HG02885 (cell line): Measurements from ENCODE around the gene LPAR6.
A peak's percentile ranks its signal among the peaks of the same experiment; 100 is the strongest.
"Not testable (repeated sequence)": the region's sequence is repeated elsewhere in the genome, so short reads cannot be mapped to it uniquely, and the experiment has no call there.

Experiments
- ATAC-seq: cut with Tn5 transposase; IDR thresholded peaks from one replicate; pipeline ENCODE4 v1.9.1; 2021; ENCODE audit warnings: mild to moderate bottlenecking; ENCODE audit not compliant: unreplicated experiment, poor library complexity

Gene LPAR6

DNA sequence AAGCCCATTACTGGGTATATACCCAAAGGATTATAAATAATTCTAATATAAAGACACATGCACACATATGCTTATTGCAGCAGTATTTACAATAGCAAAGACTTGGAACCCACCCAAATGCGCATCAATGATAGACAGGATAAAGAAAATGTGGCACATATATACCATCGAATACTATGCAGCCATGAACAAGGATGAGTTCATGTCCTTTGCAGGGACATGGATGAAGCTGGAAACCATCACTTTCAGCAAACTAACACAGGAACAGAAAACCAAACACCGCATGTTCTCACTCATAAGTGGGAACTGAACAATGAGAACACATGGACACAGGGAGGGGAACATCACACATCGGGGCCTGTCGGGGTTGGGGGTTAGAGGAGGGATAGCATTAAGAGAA is 9.1 kb upstream of the LPAR6 start:
- ATAC-seq: not testable (repeated sequence)

DNA sequence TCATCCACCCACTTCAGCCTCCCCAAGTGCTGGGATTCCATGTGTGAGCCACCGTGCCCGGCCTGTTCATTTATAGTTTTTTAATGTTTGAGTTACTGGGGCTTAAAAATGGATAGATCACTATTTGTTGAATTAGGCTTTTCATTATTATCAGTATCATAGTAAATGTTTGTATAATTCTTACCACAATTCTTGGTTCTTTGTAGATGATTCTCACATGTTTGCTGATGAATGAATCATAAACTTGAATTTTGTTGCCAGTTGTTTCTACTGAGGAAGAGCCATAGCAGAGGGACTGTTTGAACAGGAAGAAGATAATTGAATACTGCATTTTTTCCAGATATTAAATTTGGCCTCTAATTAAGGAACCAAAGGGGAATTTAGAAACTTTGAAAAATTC is 2.6 kb upstream of the LPAR6 start:
- no peak for ATAC-seq

DNA sequence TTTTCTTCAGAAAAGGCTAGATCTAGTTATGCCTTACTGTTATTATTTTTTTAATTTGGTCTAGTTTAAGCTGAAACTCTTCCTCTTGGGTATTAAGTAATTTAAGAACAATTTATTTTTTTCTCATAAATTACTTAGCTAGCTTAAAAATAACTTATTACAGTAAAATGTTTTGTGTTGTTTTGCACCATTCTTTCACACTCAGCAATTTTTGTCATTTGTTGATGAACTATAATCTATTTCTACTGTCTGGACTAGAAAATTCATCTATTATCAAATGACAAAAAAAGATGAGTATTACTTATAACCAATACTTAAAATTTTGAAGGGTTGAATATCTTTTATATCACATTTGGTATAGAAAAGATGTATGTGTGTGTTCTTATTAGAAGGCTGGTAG is 1.6 kb upstream of the LPAR6 start:
- ATAC-seq: no peak

DNA sequence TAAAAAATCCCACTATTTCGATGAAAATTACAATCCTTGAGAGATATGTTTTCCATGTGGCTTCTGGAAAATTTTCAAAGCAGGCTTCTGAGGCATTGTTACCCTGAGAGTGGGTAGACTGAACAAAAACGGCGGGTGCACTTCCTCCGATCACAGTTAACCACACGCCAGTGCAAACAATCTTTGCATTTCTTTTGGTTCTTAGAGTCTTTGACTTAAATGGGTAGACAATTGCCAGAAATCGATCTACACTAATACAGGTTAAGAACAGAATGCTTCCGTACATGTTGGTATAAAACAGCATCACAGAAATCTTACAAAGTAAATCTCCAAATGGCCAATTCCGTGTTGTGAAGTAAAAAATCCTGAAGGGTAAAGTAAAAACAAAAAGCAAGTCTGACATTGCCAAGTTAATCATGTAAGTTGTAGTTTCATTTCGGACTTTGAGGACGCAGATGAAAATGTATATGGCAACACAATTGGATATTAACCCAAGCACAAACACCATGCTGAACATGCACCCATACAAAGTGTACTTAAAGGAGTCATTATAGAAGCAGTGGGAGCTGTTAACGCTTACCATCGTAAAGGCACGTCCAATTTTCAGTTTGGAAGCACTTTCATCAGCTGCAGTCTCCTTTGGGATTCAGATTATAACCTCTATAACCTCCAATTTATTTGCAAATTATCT is 927 bp downstream of the LPAR6 start:
- no peak for ATAC-seq

DNA sequence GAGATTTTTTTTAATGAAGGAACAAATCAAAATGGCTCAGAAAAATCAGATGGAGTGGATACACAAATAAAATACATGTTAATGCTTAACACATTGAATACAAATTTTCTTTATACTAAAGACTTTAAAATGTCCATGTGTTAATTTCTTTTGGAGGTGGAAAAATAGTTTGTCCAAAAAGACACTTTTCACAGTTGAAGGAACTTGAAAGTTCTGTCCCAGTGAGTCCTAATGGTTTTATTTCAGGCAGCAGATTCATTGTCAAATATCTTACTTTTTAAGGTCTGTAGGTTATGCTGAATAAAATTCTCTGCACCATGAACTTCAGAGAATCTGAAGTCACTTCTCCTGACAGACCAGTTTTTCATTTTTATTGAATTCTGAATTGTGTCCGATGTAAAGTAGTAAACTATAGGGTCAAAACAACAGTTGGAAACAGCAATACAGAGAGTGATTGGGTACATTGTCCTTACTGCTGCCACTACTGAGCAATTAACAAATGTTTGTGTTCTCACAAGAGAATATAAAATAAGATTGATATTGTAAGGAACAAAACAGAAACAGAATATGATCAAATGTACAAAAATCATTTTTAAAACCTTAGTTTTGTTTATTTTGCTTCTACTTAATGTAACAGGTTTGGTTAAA is 1.6 kb downstream of the LPAR6 start:
- no peak for ATAC-seq

DNA sequence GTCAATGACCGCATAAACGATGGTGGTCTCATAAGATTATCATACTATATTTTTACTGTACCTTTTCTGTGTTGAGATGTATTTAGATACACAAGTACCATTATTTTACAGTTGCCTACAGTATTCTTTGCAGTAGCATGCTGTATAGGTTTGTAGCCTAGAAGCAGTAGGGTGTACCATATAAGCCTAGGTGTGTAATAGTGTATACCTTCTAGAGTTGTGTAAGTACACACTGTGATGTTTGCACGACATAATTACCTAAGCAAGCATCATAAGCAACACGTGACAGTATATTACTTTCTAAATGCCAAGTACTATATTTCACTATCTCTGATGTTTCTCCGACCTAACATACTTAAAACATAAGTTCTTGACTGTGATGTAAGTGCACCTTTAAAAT is 2.7 kb downstream of the LPAR6 start:
- no peak for ATAC-seq

DNA sequence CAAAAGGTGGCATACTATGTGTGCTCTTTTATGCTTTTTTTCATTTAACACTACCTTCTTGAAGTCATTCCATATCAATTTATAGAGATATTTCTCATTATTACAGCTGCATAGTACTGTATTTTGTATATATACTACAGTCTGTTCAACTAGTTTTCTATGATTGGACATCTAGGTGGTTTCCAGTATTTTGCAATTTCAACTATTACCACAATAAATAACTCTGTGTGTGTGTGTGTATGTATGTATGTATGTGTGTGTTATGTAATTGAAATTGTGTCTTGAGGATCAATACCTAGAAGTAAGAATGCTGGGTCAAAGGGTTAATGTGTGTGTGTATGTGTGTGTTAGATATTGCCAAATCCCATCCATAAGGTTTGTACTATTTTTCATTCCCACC is 7.0 kb downstream of the LPAR6 start:
- no peak for ATAC-seq

DNA sequence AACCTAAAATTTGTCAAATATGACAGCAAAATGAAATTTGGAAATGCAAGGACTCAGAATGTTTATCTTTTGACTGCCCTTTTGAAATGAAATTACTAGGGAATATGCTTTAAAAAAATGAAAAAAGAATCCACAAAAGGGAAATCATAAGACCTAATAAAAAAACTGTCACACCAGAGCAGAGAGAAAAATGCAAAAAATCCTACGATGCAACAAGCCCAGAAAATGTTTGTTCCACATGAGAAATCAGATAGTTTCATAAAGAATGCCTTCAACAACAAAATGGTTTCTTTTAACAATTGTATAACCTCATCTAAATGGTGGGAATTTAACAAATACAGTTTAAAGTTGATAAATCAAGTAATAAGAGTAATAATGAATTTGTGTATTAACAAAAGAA is 8.0 kb downstream of the LPAR6 start:
- no peak for ATAC-seq

DNA sequence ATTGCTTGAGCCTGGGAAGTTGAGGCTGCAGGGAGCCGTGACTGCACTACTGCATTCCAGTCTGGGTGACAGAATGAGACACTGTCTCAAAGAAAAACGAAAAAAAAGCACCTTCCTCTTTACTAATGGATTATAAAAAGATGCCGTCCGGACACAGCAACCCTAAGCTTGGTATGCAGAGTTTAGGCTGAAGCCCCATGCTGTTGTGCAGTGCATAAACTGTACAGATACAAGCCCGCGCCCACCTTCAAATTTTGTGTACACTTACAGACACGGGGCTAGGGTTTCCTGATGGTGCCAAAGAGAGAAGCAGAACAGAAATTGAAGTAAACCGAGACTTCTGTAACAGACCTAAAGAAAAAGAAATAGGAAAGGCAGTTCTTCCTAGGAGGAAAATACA is 9.0 kb downstream of the LPAR6 start:
- no peak for ATAC-seq

DNA sequence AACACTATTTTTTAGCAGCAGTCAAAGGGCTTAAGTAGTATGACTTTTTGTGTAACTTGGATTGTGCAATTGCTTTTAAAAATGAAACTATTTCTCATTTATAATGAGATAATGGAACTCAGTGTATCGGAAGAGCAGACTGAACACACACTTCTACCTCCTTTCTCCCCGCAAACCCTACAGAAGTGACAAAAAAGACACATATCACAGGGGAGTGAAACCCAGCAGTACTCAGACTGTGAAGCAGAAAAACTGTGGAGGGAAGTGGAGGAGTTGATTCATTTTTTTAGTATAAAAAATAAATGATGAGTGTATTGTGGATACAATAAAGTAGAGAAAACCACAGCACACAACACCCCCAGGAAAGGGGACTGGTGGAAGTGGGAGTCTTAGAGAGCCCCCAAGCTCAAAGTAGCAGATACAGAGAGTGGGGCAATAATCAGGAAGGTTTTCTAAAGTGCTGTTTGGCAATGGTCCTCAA is 9.7 kb downstream of the LPAR6 start:
- ATAC-seq: peak; percentile 65

DNA sequence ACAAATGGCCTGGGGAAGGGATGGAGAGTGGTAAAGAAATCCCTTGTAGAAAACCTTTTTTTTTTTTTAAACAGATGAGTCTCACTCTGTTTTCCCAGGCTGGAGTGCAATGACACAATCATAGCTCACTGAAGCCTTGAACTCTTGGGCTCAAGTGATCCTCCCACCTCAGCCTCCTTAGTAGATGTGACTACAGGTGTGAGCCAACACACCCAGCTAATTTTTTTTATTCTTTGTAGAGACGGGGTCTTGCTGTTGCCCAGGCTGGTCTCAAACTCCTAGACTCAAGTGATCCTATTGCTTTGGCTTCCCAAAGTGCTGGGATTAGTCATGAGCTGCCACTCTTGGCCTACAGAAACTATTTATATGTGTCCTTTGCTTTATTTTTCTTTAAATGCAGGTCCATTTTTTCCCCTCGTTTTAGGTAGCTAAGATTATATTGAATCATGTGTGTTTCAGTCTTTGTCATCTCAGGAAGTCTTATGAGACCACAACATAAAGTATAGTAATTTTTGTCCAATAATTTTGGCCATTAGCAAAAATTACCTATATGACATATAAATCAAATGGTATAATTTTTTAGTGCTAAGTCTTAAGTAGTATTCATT is 10.5 kb downstream of the LPAR6 start:
- ATAC-seq: no peak

DNA sequence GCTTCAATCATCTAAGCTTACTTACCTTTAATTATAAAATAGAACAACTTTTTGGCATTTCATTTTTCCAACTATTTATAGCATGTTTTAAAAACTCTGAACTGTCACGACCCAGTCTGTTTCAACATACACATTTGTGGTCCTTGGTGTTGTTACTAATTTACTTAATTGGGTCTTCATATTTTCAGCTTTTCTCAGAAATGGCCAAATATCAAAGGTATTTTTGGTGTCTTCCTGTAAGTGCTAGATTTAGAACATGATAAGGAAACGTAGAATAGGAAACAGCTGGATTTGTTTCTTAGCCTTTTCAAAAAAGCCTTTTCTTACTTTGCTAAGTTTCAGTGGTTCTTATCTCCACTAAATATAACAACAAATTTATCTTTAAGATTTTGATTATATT is 11.4 kb downstream of the LPAR6 start:
- ATAC-seq: no peak

DNA sequence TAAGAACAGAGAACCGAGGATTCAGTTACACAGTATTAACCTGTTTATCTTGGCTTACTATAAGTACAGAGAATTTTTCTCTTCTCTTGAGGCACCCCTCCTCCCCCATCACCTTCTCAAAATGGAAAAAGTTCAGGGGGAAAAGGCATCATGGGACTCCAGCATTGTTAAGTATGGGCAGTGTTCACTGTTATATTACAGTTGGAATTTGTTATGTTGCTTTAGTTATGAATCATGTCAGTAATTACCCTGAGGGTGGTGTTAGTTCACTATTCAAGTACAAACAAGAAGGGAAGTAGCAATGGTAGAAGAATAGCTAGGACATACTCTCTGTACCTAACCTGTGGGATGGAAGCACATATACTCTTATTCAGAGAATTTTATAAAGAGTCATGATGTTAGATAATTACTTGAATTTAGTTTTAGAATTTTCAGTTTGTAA is 12.0 kb downstream of the LPAR6 start:
- ATAC-seq: peak; percentile 49

DNA sequence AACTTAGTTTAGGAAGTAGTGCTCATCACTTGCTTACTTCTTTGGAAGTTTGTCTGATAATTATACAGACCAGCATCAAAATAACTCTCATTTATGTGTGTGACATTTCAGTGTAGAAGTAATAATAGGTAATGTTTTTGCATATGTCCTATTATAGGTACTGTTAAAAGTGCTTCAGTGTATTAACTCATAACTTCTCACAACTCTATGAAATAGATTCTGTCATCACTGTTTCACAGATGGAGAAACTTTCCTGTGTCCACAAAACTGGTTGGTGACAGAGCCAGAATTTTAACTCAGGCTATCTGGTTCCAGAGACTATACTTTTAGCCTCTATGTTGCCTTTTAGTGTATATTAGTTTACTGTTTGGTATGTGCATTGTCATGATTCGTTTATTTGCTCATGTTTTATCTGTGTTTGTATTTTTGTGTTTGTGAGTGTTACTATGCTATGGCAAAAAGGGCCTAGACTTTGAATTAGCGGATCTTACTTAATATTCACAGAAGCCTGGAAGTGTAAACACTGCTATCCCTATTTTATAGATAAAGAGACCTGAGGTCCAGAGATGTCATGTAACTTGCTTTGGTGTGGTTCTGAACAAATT is 12.7 kb downstream of the LPAR6 start:
- ATAC-seq: no peak

DNA sequence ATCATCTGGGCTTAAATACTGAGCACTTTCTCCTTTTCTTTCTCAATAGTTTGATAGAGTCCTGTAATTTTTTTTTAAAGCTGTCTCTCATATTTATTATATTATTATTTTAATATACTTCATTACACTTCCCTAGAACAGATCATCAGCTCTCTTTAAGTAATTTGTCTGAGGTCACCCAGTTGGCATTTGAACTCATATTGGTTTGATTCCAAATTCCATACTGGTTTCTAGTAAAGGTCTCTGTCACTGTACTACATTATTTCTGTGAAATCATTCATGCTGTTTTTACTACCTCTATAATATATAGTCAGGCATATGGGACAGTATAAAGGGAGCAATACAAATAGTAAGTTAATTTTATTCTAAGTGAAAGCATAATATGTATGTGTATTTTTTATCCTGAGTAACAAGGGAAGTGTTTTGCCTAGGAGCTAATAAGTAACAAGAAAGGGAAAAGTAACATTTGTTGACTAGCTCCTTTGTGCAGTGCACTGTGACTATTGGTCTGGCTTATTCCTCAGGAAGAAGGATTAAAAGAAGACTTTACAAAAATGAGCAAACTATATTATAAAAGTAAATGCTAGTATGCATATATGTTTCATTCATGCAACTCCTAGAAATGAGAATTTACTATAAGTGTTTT is 14.3 kb downstream of the LPAR6 start:
- no peak for ATAC-seq

DNA sequence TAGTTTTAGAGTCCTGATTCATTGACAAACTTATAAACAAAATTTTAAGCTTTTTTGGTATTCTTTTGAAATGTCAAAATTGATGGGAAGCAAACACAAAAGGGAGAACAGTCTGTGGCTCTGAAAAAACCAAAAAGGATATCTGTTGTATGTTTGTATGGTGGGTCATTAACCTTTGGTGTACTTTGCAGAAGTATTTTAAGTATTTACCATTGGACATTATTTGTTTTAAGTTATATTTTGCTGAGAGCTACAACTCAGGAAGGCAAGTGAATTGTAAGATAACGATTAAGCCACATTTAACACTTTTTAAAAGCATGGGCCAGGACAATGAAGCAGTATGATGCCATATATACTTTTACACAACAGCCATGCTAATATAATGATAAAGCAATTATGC is 15.2 kb downstream of the LPAR6 start:
- no peak for ATAC-seq

DNA sequence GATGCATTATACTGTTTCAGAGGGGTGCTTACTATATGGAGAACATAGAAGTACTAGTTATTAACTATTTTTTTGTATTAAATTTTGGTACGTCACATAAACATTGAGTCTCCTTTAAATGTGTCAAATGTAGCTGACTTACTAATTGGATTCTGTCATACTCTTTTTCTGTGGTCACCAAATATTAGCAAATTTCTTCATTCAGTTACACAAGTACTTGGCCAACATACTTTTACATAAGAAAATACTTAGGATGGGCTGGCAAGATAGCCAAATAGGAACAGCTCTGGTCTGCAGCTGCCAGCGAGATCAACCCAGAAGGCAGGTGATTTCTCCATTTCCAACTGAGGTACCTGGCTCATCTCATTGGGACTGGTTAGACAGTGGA is 19.2 kb downstream of the LPAR6 start:
- ATAC-seq: no peak

DNA sequence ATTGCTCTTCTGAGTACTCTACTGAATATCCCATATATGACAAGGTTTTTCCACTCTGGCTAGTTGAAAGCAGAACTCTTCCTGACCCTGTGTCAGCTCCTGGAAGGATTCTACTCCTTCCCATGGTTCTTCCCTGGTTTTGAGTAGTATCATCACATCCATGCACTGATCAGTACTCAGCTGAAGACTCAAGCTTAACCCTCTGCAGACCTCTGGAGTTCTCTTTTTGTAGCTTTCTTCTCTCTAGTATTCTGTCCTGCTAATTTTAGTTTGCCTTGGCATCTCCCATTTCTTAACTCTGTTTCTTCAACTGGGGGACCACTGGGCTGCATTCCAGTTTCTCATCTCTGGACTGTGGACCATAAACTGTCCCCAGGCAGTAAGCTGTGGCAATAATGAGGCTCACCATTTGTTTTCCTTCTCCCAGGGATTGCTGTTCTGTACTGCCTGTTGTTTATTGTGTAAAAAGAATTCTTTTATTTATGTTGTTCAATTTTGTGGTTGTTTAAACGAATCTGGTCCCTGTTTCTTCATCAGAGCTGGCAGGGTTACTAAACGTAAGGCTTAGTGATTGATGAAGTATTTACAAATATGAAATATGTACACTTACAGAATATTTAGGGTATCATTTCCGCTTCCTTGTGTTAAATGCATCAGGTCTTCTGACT is 19.7 kb downstream of the LPAR6 start:
- ATAC-seq: no peak

DNA sequence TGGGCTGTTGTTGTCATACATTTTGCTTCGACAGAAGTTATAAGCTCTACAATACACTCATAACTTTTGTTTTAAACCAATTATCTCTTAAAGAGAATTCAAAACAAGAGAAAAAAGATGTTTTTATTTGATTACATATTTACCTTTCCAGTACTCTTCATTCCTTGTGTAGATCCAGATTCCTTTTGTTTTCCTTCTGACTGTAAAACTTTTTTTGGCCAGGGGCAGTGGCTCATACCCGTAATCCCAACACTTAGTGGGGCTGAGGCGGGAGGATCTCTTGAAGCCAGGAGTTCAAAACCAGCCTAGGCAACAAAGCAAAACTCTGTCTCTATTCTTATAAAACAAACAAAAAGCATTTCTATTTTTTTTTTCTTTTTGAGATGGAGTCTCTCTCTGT is 21.7 kb downstream of the LPAR6 start:
- ATAC-seq: no peak

DNA sequence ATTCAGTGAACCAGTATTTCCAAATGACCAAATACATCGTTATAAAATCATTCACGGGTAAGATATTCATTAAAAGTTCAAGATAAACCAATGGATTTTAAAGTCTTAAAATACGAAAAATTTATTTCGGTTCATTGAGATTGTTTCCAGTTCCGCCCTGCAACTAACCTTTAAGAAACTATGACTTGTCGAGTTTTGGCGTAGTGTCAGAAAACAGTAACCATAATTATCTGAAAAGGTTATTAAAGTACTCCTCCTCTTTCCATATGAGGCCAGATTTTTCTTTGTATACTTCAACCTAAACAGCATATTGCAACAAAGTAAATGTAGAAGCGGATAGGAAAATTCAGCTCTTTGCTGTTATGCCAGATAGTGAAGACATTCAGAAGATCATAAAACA is 26.1 kb downstream of the LPAR6 start:
- ATAC-seq: no peak
